Lung (tissue), 12 donors: Measurements from ENCODE around the gene MYBPC2. TPM values are rescaled to one million over a fixed set of nuclear protein-coding genes. Genes with fewer than 3 reads are reported as not detected.

Experiments used
- ATAC-seq: fragments of 200-7000 bp; cut with Tn5 transposase; one replicate; pipeline ENCODE4 v1.9.1; 2020; ENCODE audit warnings: moderate number of reproducible peaks; ENCODE audit not compliant: insufficient read depth, low FRiP score
- DNase-seq, 3 donors: peaks; one replicate each; pipeline ENCODE4 v3.0.0-alpha.2; 2013 to 2017
- H3K27ac ChIP-seq, 2 donors: one replicate each; pipeline ENCODE4 v1.5.1; 2013; ENCODE audit warnings: mild to moderate bottlenecking in 2 of 2, moderate library complexity in 2 of 2, control low read depth in 1 of 2, inconsistent platforms in 1 of 2, low read depth in 1 of 2, low read length in 1 of 2
- H3K27me3 ChIP-seq, 3 donors: one replicate each; pipeline ENCODE4 v1.5.1; 2013; ENCODE audit warnings: low read length in 2 of 3; ENCODE audit not compliant: control insufficient read depth in 3 of 3, insufficient read depth in 3 of 3
- H3K36me3 ChIP-seq, 4 donors: one replicate each; pipeline ENCODE4 v1.5.1; 2013; ENCODE audit warnings: low read length in 4 of 4, mild to moderate bottlenecking in 1 of 4, moderate library complexity in 1 of 4; ENCODE audit not compliant: control insufficient read depth in 4 of 4, insufficient read depth in 4 of 4
- H3K4me1 ChIP-seq, 5 donors: one replicate each; pipeline ENCODE4 v1.5.1; 2013; ENCODE audit warnings: low read length in 5 of 5, mild to moderate bottlenecking in 2 of 5, moderate library complexity in 1 of 5; ENCODE audit not compliant: control insufficient read depth in 5 of 5, insufficient read depth in 5 of 5
- H3K4me3 ChIP-seq: one replicate; pipeline ENCODE4 v1.5.1; 2013; ENCODE audit warnings: mild to moderate bottlenecking, control low read depth, moderate library complexity
- H3K9ac ChIP-seq, 2 donors: one replicate each; pipeline ENCODE4 v1.5.1; 2013; ENCODE audit warnings: low read length in 2 of 2, control low read depth in 1 of 2; ENCODE audit not compliant: insufficient read depth in 1 of 2
- H3K9me3 ChIP-seq, 4 donors: one replicate each; pipeline ENCODE4 v1.5.1; 2013; ENCODE audit warnings: low read length in 3 of 4, mild to moderate bottlenecking in 1 of 4, moderate library complexity in 1 of 4; ENCODE audit not compliant: control insufficient read depth in 4 of 4, insufficient read depth in 3 of 4
- CTCF ChIP-seq: IDR thresholded peaks from 2 replicates; pipeline ENCODE4 v1.5.1; 2012; ENCODE audit warnings: mild to moderate bottlenecking; ENCODE audit errors: control extremely low read depth, extremely low read depth
- WGBS, 2 donors: extraction: QIAGEN DNeasy Blood & Tissue Kit; methylation state at CpG; one replicate each; pipeline ENCODE4 v1.1.7; 2013; 5-methylcytosine and 5-hydroxymethylcytosine counted together
- polyA plus RNA-seq, 2 donors: library from polyadenylated mRNA; stranded (reverse); fragments of 200-250 nt; gene quantifications; one replicate each; pipeline ENCODE4 v1.2.1, GENCODE V29; 2013
- total RNA-seq, 2 donors: library from RNA; depleted of rRNA in 1 of 2; stranded (reverse); fragments of >200 nt in 1 of 2; gene quantifications; one replicate each; pipeline ENCODE4 v1.2.1, GENCODE V29; 2014 to 2021
- donor health status: control.
- donor health status: control.
- donor health status: Bipolar disorder and iron deficiency.
- donor health status: healthy.
- donor health status: DM: yes; HTN: yes; CAD: no.

The MYBPC2 gene
- total and polyA plus RNA-seq, 4 donors = 0.04 to 0.91 (median 0.38) TPM

- no peak for ATAC-seq
- peaks cover 0 to 2% (median 0%) of the 10 kb centered on the region in 4 donors for H3K9me3 ChIP-seq
- peaks cover 0 to 36% (median 16%) of the 10 kb centered on the region in 3 donors for H3K27me3 ChIP-seq
- H3K27ac ChIP-seq = no peak overlapping the region
- no peak for TF ChIP-seq CTCF
- WGBS, 2 donors = 3 to 27% methylated on average over 9 to 12 of the region's 12 CpGs
- DNase-seq = no peak
- H3K4me3 ChIP-seq = no peak overlapping the region
- no peaks in the 10 kb centered on the region for H3K36me3 ChIP-seq
- no peak overlapping the region for H3K9ac ChIP-seq
- peaks cover 0 to 13% (median 0%) of the 10 kb centered on the region in 5 donors for H3K4me1 ChIP-seq
Observed at GRCh38 chr19:50492303-50493052, 59.8 kb downstream of the MYBPC2 start.

GRCh38 chr19:50493171-50493570 lies 60.5 kb downstream of the MYBPC2 start:
- TF ChIP-seq CTCF = no peak
- H3K4me3 ChIP-seq = no peak overlapping the region
- H3K27me3 ChIP-seq = peaks cover 0 to 36% (median 18%) of the 10 kb centered on the region in 3 donors
- WGBS, 2 donors = 71 to 78% methylated on average over 8 of the region's 8 CpGs
- no peaks in the 10 kb centered on the region for H3K36me3 ChIP-seq
- H3K9ac ChIP-seq = no peak overlapping the region
- ATAC-seq (no peak), DNase-seq (no peak)
- H3K9me3 ChIP-seq = peaks cover 0 to 2% (median 0%) of the 10 kb centered on the region in 4 donors
- no peak overlapping the region for H3K27ac ChIP-seq
- peaks cover 0 to 13% (median 0%) of the 10 kb centered on the region in 5 donors for H3K4me1 ChIP-seq

GRCh38 chr19:50494186-50495019 lies 61.7 kb downstream of the MYBPC2 start:
- ATAC-seq (no peak), DNase-seq (no peak)
- Histone ChIP-seq H3K27me3 (peaks cover 0 to 32% (median 19%) of the 10 kb centered on the region in 3 donors), H3K4me1 (peaks cover 0 to 13% (median 0%) of the 10 kb centered on the region in 5 donors), H3K9me3 (peaks cover 0 to 2% (median 0%) of the 10 kb centered on the region in 4 donors), H3K27ac (no peak overlapping the region), H3K4me3 (no peak overlapping the region), H3K36me3 (no peaks in the 10 kb centered on the region), H3K9ac (no peak overlapping the region)
- TF ChIP-seq CTCF = no peak
- 68 to 75% methylated on average over 6 to 7 of the region's 7 CpGs for WGBS, 2 donors
